Esophagus squamous epithelium (tissue), 5 donors: ENCODE measurements around the gene ST6GAL1. TPM values are rescaled to one million over a fixed set of nuclear protein-coding genes. Genes with fewer than 3 reads are reported as not detected.
"Not testable (repeated sequence)": the region's sequence is repeated elsewhere in the genome, so short reads cannot be mapped to it uniquely, and the experiment has no call there.

Experiments used
- DNase-seq: peaks from one replicate; lab custom pipeline; 2025; lab: John Stamatoyannopoulos, UW
- H3K27ac ChIP-seq, 4 donors: fragments of 200-600 bp; sonication (generic); one replicate each; pipeline ENCODE4 v1.5.1; 2016 to 2019; ENCODE audit warnings: mild to moderate bottlenecking in 1 of 4
- H3K27me3 ChIP-seq, 4 donors: fragments of 200-600 bp; sonication (generic); 1 replicate in 3 of 4; 2 replicates in 1 of 4; pipeline versions ENCODE4 v1.5.1 to v1.6.0; 2017 to 2021; ENCODE audit warnings: antibody characterized with exemption in 1 of 4
- H3K36me3 ChIP-seq, 3 donors: fragments of 200-600 bp; sonication (generic); one replicate each; pipeline ENCODE4 v1.5.1; 2016 to 2019
- H3K4me1 ChIP-seq, 3 donors: fragments of 200-600 bp; sonication (generic); one replicate each; pipeline ENCODE4 v1.5.1; 2017 to 2019
- H3K4me3 ChIP-seq, 4 donors: fragments of 200-600 bp; sonication (generic); 1 replicate in 3 of 4; 2 replicates in 1 of 4; pipeline ENCODE4 v1.5.1; 2016 to 2019; ENCODE audit warnings: mild to moderate bottlenecking in 2 of 4, moderate library complexity in 1 of 4
- H3K9me3 ChIP-seq, 3 donors: fragments of 200-600 bp; sonication (generic); one replicate each; pipeline ENCODE4 v1.5.1; 2016 to 2019
- CTCF ChIP-seq, 6 experiments: fragments of 450-650 bp in 4 of 6; fragments of 200-600 bp in 2 of 6; sonication (generic) in 2 of 6; IDR thresholded peaks; one replicate each; pipeline ENCODE4 v1.5.1; 2016 to 2019; ENCODE audit warnings: antibody characterized with exemption in 6 of 6, mild to moderate bottlenecking in 4 of 6, moderate library complexity in 4 of 6
- POLR2A ChIP-seq, 4 donors: fragments of 450-650 bp; IDR thresholded peaks; one replicate each; pipeline ENCODE4 v1.6.1; 2017; ENCODE audit warnings: antibody characterized with exemption in 4 of 4, mild to moderate bottlenecking in 4 of 4, moderate library complexity in 3 of 4
- WGBS, 2 donors: methylation state at CpG; one replicate each; pipeline ENCODE4 v1.1.5; 2018; 5-methylcytosine and 5-hydroxymethylcytosine counted together
- intact Hi-C: fragments of 100-400 bp; cut with DNase I; formaldehyde crosslinking; loops from one replicate; pipeline ENCODE4 v1.15.0; 2022
- total RNA-seq, 4 donors: library from RNA; depleted of rRNA; stranded (reverse); fragments of >200 nt; gene quantifications; one replicate each; pipeline ENCODE4 v1.1.0, GENCODE V29; 2016
- donor health status: DM: yes; HTN: yes; CAD: no.

ST6GAL1 gene
- total RNA-seq, 4 donors from 2014 or later: 6.0 to 44.2 (median 15.2) TPM

- Histone ChIP-seq H3K4me3 (no peak overlapping the region), H3K27ac (no peak overlapping the region), H3K9me3 (no peaks in the 10 kb centered on the region), H3K36me3 (no peaks in the 10 kb centered on the region), H3K4me1 (no peaks in the 10 kb centered on the region), H3K27me3 (peaks cover 0 to 68% (median 0%) of the 10 kb centered on the region in 4 donors)
- DNase-seq: no peak
- intact Hi-C loops: no loop called here
- WGBS, 2 donors: 77 to 78% methylated on average over 4 to 5 of the region's 5 CpGs
- TF ChIP-seq CTCF (IDR thresholded peaks at IDR 0.05) (no peak), POLR2A (IDR thresholded peaks at IDR 0.05) (no peak)
These were observed 43.9 kb upstream of the ST6GAL1 start for GRCh38 chr3:186886202-186886981.

- intact Hi-C loops, H3K27ac ChIP-seq, H3K36me3 ChIP-seq, DNase-seq, H3K9me3 ChIP-seq, H3K4me1 ChIP-seq, H3K4me3 ChIP-seq: not testable (repeated sequence)
- H3K27me3 ChIP-seq: peaks cover 0 to 79% (median 0%) of the 10 kb centered on the region in 4 donors
- WGBS, 2 donors: 70% methylated on average over 2 of the region's 5 CpGs; no CpG with 5 or more reads in 1 of the 2 donors
These were observed 42.8 kb upstream of the ST6GAL1 start for GRCh38 chr3:186887507-186887938.

GRCh38 chr3:186888569-186888968 lies 41.8 kb upstream of the ST6GAL1 start:
- H3K9me3 ChIP-seq: no peaks in the 10 kb centered on the region
- DNase-seq: no peak
- no peak for TF ChIP-seq CTCF (IDR thresholded peaks at IDR 0.05)
- no peak for TF ChIP-seq POLR2A (IDR thresholded peaks at IDR 0.05)
- no peak overlapping the region for H3K27ac ChIP-seq
- intact Hi-C loops: no loop called here
- H3K4me1 ChIP-seq: no peaks in the 10 kb centered on the region
- H3K27me3 ChIP-seq: peaks cover 0 to 76% (median 0%) of the 10 kb centered on the region in 4 donors
- H3K36me3 ChIP-seq: no peaks in the 10 kb centered on the region
- H3K4me3 ChIP-seq: no peak overlapping the region
- WGBS, 2 donors: 33 to 50% methylated on average over 6 of the region's 6 CpGs

- H3K27ac ChIP-seq, DNase-seq, intact Hi-C loops, H3K4me3 ChIP-seq, H3K36me3 ChIP-seq, H3K4me1 ChIP-seq, H3K9me3 ChIP-seq: not testable (repeated sequence)
- 95 to 96% methylated on average over 4 of the region's 4 CpGs for WGBS, 2 donors
- peaks cover 0 to 82% (median 0%) of the 10 kb centered on the region in 4 donors for H3K27me3 ChIP-seq
These were observed 40.6 kb upstream of the ST6GAL1 start for GRCh38 chr3:186889698-186890097.

- Histone ChIP-seq H3K36me3 (no peaks in the 10 kb centered on the region), H3K4me1 (peaks cover 0 to 9% (median 0%) of the 10 kb centered on the region in 3 donors), H3K4me3 (no peak overlapping the region), H3K9me3 (no peaks in the 10 kb centered on the region), H3K27ac (no peak overlapping the region), H3K27me3 (peaks cover 0 to 74% (median 0%) of the 10 kb centered on the region in 4 donors)
- TF ChIP-seq CTCF (IDR thresholded peaks at IDR 0.05): no peak
- TF ChIP-seq POLR2A (IDR thresholded peaks at IDR 0.05): no peak
- intact Hi-C loops: no loop called here
- DNase-seq: no peak
These were observed 39.4 kb upstream of the ST6GAL1 start for GRCh38 chr3:186890911-186891310.

- H3K36me3 ChIP-seq, H3K9me3 ChIP-seq, H3K4me3 ChIP-seq, DNase-seq, H3K4me1 ChIP-seq, H3K27ac ChIP-seq, intact Hi-C loops: not testable (repeated sequence)
- WGBS, 2 donors: no CpG with 5 or more reads among the region's 2 CpGs
- H3K27me3 ChIP-seq: peaks cover 0 to 81% (median 0%) of the 10 kb centered on the region in 4 donors
These were observed 37.3 kb upstream of the ST6GAL1 start for GRCh38 chr3:186893071-186893470.
